NCI-H2107 (cell line): ENCODE measurements around the gene SERINC2.

Experiments used
- DNase-seq: peaks from one replicate; lab custom pipeline; 2025; lab: John Stamatoyannopoulos, UW

SERINC2 gene

DNA sequence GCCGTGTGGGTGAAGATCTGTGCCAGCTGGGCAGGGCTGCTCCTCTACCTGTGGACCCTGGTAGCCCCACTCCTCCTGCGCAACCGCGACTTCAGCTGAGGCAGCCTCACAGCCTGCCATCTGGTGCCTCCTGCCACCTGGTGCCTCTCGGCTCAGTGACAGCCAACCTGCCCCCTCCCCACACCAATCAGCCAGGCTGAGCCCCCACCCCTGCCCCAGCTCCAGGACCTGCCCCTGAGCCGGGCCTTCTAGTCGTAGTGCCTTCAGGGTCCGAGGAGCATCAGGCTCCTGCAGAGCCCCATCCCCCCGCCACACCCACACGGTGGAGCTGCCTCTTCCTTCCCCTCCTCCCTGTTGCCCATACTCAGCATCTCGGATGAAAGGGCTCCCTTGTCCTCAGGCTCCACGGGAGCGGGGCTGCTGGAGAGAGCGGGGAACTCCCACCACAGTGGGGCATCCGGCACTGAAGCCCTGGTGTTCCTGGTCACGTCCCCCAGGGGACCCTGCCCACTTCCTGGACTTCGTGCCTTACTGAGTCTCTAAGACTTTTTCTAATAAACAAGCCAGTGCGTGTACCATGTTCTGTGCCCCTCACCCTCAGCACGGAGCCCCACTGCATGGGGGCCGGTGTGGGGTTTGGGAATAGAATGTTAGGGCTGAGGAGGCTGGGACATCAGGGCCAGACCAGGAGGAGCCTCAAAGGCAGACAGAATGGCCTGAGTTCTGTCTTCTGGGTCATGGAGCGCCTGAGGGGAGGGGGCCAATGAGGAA lies 21.3 kb downstream of the SERINC2 start:
- no peak for DNase-seq

DNA sequence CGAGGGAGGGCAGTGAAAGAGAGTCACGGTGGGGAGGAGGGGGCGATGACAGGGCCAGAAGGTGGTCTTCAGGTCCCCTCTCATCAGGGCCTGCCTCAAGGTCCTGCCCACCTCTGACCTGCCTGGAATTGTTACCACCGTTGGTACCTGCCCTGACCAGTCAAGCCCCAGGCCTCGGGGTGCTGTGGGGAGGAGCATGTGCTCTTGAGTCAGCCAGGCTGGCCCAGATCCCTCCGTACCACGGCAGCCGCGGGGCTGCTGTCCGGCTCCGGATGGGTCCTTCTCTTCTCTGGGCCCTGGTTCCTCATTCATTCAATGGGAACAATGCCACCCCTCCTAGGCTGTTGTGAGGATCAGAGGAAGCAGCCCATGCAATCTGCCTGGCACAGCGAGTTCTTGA lies 22.0 kb downstream of the SERINC2 start:
- DNase-seq: no peak

- no peak for DNase-seq
Observed at GRCh38 chr1:31435471-31436409, 22.7 kb downstream of the SERINC2 start.

- no peak for DNase-seq
Observed at GRCh38 chr1:31436596-31437432, 23.8 kb downstream of the SERINC2 start.

DNA sequence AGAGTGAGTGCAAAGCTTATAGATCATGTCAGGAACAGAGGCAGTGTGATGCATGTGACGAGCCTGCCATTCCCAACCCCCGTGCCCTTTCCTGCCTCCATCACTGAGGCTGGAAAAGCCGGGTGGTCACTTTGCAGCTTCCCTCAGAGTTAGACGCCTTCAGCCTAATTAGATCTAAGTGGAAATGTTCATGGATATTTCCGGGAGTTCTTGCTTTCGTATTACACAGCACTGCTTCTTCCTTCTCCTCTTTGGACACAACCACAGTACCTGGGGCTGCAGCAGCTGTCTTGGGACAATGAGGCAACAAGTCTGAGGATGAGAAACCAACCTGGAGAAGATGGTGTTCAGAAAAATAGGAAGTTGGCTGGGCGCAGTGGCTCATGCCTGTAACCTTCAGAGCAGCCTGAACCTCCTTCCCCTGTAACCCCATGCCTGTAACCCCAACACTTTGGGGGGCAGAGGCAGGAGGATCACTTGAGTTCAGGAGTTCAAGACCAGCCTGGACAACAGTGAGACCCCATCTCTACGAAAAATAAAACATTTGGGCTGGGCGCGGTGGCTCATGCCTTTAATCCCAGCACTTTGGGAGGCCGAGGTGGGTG lies 24.5 kb downstream of the SERINC2 start:
- no peak for DNase-seq

DNA sequence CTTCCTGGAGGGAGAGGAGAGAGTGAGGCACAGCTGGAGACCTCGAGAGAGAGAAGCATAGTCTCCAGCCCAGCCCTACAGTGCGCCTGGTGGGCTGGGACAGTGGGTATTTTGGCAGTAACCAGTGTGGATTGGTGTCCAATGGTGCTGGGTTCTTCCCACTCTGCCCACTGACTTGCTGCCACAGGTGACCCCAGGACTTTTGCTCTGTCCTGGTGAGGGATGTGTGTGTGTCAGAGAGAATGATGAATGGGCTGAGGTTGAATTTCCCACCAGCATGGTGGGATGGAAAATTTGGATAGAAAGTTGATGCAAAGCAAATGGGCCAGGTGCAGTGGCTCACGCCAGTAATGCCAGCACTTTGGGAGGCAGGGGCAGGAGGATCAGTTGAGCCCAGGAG lies 26.3 kb downstream of the SERINC2 start:
- DNase-seq: no peak

- DNase-seq: no peak
Observed at GRCh38 chr1:31441073-31441472, 28.1 kb downstream of the SERINC2 start.

GRCh38 chr1:31441558-31441957 lies 28.5 kb downstream of the SERINC2 start:
- DNase-seq: no peak

DNA sequence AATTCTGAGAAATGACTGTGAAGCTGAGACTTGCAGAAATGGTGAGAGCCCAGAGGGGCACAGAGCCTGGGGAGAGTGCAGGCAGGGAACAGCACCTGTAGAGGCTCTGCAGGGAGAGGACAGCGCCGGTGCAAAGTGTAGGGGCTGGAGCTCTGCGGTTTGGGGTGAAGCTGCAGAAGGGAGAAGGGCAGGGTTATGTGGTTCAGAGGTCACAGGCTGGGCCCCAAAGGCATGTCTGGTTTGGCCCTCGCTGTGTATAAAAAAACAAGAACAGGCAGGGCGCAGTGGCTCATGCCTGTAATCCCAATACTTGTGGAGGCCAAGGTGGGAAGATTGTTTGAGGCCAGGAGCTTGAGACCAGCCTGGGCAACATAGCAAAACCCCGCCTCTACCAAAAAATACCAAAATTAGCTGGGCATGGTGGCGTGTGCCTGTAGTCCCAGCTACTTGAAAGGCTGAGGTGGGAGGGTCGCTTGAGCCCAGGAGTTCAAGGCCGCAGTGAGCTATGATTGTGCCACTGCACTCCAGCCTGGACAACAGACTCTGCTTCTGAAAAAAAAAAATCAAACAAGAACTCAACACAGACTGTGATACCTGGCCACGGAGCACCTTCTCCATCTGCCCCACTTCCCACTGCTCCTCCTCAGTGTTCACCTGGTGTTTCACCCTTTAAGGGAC lies 29.1 kb downstream of the SERINC2 start:
- DNase-seq: no peak

DNA sequence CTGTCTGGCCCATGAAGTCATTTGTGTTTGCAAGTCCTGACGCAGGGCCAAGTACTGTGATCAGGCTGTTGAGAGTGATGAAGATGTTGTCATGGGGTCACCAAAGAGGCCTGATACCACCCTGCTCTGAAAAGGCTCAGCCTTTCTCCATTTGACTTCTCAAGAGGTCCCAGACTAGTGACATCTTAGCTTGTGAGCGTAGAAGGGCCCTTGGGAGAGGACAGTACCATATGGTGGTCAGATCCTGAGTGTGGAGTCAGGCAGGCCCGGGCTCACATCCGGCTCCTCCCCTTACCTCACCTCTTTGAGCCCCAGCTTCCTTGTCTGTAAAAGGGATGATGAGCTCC lies 29.6 kb downstream of the SERINC2 start:
- no peak for DNase-seq

DNA sequence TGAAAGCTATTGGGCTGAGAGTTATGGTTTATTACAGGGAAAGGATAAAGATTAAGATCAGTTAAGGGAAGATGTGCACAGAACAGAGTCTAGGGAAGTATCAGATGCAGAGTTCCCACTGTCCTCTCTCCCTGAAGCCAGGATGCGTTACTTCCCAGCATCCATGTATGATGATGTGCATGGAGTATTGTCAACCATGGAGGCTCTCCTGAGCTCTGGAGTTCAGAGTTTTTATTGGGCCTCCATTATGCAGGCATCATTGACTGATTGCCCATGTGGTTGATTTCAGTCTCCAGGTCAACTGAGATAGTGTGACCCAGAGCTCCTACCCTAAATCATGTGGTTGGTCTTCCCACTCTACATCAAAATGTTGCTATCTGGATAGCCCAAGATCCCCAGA lies 30.7 kb downstream of the SERINC2 start:
- DNase-seq: no peak

DNA sequence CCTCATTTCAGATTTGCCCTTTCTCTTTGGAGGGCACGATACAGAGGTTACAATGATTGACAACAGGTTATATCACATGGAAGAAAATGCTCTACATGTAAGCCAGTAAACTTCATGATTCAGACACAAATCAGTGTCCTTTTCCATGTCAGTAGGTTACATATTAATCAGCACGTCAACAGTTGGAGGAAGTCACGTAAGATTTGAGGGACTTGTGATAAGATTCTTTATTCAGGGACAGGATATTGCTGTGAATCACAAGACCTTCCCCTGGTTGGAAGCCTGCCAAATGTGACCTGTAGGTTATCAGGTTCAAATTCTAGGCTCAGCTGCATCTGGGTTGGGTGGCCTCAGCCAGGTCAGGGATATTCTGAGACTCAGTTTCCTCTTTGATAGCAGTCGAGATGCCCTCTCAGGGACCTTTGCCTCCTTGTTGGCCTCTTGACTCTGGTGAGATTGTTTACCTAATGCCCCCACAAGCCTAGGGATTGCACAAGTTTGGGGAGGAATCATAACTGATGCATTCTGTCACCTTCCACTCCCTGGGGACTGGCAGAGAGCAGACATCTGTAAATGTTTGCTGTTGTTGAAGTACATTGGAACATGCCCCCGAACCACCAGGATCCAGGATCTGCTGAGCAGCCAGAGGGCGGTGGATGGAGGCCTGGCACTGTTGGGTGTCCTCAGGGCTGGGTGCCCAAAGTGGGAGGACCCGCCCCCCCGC lies 31.9 kb downstream of the SERINC2 start:
- DNase-seq: no peak

DNA sequence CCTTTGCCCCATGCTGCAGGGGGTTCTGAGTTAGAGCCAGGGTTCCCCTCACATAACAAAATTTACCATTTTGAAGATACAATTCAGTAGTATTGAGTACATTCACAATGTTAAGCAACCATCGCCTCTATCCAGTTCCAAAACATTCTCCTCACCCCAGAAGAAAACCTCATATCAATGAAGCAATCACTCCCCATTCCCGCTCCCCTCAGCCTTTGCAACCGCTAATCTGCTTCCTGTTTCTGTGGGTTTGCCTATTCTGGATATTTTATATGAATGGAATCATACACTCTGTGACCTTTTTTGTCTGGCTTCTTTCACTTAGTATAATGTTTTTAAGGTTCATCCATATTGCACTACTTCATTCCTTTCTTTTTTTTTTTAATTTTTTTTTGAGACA lies 32.9 kb downstream of the SERINC2 start:
- no peak for DNase-seq

- DNase-seq: no peak
Observed at GRCh38 chr1:31447210-31447609, 34.2 kb downstream of the SERINC2 start.

DNA sequence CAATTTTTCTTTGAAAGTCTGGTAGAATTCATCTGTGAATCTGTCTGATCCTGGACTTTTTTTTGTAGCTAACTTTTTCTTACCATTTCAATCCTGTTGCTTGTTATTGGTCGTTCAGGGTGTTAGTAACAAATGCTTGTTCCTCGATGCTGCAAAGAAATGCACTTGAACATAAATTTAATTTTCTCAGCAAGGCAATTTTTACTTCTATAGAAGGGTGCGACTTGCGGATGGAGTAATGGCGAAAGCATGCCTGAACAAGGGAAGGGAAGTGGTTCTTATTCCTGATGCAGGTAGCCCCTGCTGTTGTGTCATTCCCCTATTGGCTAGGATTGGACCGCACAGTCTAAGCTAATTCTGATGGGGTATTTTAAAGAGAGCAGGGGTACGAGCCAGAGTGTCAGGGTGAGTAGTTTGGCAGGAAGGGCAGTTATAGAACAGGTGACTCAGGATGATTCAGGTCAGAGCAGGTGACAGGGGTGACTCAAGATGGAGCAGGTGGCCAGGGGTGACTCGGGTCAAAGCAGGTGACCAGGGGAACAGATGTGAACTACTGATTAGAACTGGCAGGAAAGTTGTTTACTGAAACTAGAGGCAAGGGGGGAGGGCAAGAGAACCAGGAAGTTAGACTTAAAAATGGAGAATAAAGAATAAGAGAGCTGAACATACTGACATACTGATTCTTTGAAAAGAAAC lies 40.5 kb downstream of the SERINC2 start:
- DNase-seq: no peak

GRCh38 chr1:31458287-31458896 lies 45.4 kb downstream of the SERINC2 start:
- DNase-seq: no peak

DNA sequence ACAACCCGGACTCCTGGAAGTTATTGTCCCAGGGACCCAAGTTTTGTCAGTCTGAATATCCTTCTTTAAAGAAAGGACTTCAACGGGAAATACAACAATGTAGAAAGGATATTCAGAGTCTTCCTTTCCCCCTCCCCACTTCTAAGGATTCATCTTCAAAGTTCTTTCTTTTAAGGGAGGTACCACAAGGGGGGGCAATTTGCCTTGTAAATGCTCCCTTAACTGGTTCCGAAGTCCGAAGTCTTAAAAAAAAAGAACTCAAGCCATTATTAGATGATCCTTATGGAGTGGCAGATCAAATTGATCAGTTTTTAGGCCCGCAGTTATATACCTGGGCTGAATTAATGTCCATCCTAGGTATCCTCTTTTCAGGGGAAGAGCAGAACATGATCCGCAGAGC lies 47.0 kb downstream of the SERINC2 start:
- no peak for DNase-seq

- no peak for DNase-seq
Observed at GRCh38 chr1:31467005-31467674, 54.1 kb downstream of the SERINC2 start.

GRCh38 chr1:31470794-31471315 lies 57.8 kb downstream of the SERINC2 start:
- no peak for DNase-seq
